Neural cell (in vitro differentiated cells): ENCODE data around the gene IQGAP1.

ENCODE experiments used
- EP300 ChIP-seq: fragments of 450-650 bp; conservative IDR thresholded peaks from 2 replicates; pipeline ENCODE4 v1.6.1; 2014; ENCODE audit warnings: antibody characterized with exemption, mild to moderate bottlenecking, moderate library complexity; ENCODE audit not compliant: poor library complexity, severe bottlenecking
- TF ChIP-seq, protein P1 (sequence below): fragments of 450-650 bp; IDR thresholded peaks from 2 replicates; pipeline ENCODE4 v1.5.1; 2014; ENCODE audit warnings: antibody characterized with exemption, mild to moderate bottlenecking, moderate library complexity; ENCODE audit not compliant: poor library complexity, severe bottlenecking

DNA sequence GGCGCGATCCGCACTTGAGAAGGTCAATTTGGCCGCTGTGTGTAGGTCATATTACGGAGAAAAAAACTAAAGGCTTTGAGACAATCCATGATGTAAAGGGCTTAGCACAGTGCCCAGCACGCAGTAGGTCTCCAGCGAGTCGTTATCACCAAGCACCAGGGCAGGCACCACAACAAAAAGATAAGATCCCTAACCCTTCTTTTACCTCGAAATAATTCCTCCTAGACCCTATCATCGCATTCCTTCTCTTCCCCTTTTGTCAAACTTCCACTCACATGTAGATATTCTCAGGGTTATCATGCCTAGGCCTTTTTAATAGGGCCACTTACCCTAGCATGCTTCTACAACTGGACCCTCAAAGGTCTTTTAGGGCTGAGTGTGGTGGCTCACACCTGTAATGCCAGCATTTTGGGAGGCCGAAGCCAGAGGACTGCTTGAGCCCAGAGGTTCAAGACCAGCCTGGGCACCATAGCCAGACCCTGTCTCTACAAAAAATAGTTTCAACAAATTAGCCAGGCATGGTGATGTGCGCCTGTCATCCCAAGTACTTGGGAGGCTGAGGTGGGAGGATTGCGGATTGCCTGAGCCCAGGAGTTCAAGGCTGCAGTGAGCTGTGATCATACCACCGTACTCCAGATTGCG lies 22.5 kb upstream of the IQGAP1 start:
- TF ChIP-seq, protein P1, sequence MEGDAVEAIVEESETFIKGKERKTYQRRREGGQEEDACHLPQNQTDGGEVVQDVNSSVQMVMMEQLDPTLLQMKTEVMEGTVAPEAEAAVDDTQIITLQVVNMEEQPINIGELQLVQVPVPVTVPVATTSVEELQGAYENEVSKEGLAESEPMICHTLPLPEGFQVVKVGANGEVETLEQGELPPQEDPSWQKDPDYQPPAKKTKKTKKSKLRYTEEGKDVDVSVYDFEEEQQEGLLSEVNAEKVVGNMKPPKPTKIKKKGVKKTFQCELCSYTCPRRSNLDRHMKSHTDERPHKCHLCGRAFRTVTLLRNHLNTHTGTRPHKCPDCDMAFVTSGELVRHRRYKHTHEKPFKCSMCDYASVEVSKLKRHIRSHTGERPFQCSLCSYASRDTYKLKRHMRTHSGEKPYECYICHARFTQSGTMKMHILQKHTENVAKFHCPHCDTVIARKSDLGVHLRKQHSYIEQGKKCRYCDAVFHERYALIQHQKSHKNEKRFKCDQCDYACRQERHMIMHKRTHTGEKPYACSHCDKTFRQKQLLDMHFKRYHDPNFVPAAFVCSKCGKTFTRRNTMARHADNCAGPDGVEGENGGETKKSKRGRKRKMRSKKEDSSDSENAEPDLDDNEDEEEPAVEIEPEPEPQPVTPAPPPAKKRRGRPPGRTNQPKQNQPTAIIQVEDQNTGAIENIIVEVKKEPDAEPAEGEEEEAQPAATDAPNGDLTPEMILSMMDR = no peak
- TF ChIP-seq EP300 = no peak
